NCI-H226 (cell line): ENCODE results near the gene IL18R1.

Experiments
- DNase-seq: peaks from one replicate; pipeline ENCODE4 v3.0.0-alpha.2; 2015

The IL18R1 gene

DNA sequence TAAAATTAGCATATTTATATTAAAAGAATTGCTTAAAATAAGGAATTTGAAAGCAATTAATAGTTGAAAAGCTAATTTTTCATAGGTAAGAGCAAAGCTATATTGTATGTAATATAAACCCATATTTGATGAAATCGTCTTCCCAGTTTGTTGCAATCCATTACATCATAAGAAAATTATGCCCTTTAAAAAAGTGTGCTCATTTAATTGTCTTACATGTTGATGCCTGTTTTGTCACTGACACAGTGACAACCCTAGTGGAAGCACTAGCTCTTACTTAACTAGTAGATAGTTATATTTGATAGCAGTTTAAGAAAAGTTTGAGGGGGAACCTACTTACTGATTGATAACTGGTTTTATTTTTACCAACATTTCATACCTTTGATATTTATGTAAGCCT, 37.3 kb downstream of the IL18R1 start:
- no peak for DNase-seq

DNA sequence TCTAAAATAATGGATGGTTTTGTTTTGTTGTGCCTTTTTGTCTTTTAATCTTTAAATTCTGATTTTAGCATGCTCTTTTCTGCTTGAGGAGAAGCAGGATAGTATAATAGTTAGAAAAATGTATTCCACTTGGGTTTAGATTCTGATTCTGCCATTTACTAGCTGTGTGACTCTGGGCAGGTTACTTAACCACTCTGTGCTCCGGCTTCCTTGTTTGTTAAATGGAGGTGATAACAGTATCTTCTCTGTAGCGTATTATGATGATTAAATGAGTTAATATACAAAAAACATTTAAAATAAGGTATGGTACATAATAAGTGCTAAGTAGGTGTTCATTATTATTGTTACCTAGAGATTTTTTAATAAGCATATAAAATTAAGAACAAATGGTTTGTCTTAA, 40.4 kb downstream of the IL18R1 start:
- DNase-seq: no peak

DNA sequence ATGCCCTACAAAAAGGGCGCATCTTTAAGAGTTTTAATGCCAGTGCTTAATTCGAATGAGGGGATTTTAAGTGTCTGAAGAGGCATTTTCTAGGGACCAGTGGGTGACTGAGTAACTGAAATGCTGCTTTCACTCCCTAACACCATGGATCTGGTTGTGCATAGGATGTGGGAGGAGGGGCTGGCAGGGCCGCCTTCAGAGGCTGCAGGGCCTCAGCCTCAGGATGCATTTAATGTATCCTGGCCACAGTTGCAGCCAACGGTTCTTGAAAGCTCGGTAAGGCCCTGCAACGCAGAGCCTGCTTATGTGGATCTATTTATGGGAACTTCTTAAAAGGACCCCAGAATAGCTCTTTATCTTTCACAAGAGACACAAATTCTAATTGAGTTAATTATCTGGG, 41.6 kb downstream of the IL18R1 start:
- DNase-seq: no peak

DNA sequence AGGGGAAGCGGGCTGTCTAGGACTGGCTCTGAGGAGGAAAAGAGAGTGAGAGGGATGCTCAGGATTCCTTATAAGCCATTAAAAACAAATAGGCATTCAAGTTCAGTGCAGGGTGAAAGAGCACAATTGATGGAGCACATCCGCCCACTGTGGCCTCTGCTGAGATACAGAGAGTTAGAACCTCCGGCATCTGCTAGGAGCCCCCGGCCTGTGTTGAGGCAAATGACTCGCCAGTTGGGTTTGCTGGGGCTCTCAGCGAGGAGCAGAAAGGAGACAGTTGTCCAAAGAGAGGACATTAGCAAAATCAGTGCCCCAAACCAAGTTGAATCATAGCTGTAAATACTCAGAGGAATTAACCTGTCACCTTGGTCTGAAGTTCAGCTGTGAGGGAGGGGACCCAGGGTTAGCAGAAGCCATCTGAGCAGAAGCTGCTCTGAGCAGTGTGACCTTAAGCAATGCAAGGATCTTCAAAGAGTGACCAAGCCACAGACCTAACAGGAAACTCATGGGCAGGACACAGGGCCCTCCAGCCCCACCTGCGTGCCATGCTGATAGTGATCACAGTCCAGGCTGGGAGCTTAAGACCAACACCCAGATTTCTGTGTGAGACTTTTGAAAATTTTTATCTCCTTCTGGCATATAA, 44.0 kb downstream of the IL18R1 start:
- DNase-seq: no peak

DNA sequence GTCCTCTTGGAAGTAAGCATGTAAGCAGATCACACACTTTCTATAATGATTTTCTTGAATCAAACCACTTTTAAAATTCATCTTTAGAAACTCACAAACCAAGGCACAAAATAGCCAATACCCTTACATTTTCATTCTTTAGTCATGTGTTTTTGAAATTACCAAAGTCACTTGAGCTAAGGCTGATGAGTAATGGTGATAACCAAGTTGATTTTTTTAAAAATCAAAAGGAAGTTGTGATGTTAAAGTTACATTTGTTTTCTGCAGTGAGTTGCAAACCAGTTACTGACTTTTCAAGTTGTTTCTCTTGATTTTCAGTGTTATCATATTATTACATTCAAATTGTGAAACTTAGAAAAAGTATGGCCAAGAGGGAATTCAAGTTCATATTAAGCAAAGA, 45.9 kb downstream of the IL18R1 start:
- DNase-seq: no peak

DNA sequence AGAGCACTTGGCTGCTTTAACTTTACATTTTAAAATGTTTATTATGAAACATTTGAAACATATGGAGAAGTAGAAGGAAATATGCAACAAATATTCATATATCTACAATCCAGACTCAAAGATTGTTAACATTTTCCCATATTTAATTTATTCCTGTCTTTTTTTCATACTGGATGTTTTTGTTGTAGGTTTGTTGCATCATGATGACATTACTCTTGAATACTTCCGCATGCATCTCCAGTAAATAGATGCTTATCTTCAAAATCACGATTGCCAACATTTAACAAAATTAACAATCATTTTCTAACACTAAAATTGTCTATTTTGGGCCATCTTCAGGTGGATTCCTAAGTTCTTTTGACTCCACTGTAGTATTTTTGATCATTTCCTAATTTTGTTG, 46.3 kb downstream of the IL18R1 start:
- no peak for DNase-seq

DNA sequence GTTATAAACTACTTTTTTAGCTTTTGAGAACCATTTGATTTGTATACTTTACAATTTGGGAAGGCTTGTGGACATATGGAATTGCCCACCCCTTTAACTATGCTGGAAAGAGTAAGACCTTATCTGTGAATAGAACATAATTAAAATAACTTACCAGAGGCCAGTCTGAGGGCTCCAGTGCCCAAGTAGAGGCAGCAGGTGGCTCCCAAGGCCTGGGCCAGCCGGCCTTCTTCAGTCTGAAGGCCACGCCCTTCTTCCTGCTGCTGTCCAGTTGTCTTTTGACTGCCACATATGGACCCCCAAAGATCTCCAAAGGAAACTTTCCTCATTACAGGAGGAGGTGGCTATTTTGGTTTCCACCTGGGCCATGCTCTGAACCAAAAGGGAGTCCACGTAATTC, 55.4 kb downstream of the IL18R1 start:
- DNase-seq: no peak

DNA sequence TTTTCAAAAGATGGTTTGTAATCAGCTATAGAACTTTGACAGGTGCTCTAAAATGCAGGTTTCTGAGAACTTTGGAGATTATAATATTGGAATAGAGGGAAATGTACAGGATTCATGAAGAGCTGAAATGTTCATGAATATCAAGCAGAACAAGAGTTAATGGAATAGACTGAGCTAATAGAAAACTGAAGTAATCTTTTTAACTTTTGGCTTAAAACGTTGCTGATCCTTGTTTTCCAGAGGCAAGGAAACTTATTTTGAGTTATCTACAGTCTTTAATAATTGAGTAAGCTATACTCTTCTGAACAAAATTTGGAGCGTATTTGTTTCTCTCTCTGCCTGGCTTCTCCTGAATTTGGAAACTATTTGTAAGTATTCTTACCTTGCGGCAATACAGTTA, 56.6 kb downstream of the IL18R1 start:
- no peak for DNase-seq

DNA sequence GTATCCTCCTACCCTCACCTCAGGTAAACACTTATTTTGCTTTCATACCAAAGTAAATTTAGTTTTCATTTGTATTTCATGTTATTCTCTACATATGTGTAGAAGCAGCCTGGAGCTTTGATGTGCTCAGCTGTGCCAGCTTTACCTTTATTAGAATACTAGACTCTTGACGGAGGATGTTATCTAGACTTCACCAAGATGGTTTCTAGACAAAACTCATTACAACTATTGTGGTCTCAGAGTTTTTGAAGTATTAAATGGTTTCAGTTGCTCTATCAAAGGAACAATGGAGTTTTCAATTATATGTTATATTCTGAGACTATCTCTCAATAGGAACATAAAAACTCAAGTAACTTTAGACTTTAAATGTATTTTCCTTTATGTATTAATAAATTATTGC, 62.4 kb downstream of the IL18R1 start:
- no peak for DNase-seq

DNA sequence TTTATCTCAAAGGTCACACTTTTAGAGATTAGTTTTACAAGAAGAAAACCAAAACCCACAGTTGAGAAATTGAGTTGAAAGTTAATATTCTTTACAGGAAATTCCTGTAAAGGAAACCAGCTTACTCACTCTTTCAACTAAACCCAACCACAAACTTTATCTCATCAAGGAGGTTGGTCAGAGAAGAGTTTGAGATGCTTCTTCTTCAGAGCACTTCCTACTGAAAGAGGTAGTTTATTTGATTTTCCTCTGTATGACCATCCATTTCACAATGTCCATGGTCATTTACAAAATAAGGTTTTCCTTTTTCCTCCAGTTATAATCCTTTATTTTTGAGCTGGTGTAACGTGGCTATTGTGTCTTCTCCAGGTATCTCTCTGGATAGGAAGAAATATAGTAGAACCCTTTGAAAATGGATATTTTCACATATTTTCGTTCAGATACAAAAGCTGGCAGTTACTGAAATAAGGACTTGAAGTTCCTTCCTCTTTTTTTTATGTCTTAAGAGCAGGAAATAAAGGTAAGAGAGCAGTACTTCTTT, 62.9 kb downstream of the IL18R1 start:
- peak; percentile 63 for DNase-seq

DNA sequence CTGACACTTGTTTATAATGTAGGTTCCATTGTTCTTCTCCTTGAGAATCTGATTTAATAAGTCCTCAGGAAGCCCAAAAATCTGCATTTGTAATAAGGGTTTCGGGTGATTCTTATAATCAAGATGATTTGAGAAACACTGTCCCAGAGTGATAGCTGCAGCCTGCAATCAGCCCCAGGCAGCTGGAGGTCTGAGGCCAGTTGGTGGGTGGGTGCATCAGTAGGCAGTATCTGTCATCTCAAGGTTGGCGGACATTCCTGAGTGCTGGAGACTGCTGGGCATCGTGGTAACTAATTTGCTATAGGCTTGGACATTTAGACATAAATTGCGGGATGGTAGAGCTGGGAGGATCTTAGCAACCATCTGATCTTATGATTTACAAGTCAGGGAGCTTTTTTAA, 64.7 kb downstream of the IL18R1 start:
- DNase-seq: no peak

DNA sequence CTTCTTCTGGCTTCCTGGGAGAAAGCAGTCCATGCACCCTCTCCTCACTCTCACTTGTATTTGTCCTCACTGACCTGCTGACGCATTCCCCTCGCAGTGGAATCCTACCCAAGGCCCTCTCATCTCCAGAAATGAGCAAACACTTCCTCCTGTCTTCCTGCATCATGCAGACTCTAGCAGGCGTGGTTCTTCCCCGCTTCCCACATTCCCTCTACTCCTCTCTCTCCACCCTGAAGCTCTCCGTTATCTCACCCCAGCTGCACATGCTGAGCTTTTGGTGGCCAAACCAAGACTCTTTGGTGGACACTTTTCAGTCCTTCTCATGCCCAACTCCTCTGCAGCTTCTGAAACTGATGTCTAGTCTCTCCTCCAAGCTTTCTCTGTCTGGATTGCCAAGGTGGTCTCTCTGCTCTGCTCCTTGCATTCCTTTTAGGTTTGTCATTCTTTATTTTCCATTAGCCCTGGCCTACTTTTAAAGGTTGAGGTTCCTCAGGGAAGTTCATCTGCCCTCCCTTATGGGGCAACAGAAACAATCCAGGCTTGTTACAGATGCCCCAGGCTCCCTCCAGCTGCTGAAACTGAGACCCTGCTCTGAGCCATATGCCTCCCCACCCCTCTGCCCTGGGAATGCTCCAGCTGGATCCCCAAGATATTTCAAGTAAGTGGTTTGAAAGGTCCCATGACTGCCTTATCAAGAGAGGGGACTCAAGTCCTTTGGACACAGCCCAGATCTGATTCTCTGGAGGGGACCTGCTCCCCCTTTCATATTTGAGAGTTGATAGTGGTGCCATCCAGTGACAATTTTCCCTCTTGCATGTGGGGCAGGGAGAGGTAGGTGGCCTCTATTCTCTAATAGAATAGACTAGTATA, 66.5 kb downstream of the IL18R1 start:
- no peak for DNase-seq

DNA sequence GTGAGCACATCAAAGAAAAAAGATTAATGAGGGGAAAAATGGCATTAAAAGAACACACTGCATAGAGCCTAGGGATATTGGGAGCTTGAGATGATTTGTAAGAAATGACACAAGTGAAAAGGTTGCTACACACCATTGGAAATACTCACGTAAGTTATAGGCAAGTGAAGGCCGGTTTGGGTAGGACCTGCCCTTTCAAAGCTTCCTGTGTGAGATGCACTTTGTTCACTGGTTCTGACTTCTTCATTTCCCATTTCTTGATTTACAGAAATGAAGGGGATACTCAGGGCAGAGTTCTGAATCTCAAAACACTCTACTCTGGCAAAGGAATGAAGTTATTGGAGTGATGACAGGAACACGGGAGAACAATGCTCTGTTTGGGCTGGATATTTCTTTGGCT, 67.3 kb downstream of the IL18R1 start, which contains the start of gene IL18RAP:
Gene IL18RAP (plus strand): TSS at position 251 of the 400 bp plus-strand sequence. CDS start 118 bp downstream, at position 369.
- no peak for DNase-seq

DNA sequence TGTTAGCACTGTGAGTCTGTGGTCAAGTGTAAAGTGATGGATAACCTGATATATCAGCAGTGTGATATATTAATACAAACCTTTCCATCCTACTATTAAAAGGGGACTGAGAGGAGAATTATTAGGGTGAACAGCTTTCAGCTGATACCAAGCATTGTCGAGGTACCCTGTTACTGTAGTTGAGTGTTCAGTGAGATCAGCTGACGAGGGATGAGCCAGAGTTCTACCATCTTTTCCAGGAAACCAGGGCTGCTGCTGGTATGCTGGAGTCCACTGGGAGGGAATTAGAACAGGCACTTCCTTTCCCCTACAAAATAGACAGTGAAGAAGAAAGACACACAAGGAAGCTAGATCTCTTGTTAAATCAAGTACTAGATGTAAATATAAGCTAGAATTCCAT, 67.8 kb downstream of the IL18R1 start:
- no peak for DNase-seq

DNA sequence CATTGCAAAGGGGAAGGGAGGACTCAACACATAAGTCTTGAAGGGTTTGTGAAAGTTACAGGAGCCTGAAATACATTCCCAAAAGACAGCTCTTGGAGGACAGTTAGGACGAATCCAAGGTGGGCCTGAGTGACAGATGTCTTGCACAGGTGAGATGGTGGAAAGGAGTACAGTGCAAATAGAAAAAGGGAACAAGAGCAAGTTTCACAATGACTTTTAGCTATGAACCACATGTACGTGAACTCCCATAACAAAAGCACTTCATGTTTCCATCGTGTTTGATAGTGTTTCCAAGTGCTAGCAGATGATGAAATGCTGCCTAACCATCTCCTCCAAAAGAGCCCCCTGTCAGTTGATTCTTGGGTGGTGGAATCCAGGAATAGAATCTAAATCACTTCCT, 69.2 kb downstream of the IL18R1 start:
- DNase-seq: no peak

DNA sequence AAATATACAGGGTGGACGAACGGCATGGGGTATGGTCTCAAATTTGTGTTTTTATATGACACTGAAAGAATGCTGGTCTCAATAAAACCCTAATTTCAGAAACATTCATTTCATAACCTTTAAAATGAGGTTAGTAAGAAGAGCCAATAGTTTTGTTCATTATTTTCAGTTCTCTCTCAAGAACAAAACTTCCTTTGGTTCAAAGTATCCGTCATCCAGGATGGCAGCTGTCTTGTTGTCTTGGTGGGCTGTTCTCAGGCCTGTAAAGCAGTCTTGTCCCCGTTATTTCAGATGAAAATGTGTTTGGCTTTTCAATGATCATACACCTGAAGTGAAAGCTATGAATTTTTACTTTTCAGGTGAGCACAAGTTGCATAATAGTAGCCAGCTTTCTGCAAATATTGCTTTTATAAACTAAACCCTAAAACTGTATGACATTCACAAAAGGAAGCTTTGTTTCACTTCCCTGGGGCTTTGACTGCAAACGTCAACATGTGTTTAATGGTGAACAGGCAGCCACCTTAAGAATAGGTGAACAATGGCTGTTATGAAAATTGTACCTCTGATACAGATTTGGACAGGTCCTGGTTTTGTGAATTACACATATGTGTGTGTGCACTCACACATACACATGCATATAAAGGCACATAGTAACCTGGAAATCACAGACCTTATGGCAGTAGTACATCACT, 70.0 kb downstream of the IL18R1 start:
- DNase-seq: no peak

DNA sequence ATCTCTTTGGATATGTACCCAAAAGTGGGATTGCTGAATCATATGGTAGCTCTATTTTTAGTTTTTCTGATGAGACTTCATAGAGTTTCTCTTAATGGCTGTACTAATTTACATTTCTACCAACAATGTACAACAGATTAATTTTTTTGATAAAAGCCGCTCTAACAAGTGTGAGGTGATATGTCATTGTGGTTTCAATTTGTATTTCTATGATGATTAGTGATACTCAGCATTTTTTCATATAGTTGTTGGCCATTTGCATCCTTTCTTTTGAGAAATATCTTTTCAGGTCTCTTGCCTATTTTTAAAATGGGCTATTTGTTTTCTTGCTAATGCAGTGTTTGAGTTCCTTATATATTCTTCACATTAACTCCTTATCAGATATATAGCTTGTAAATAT, 71.7 kb downstream of the IL18R1 start:
- DNase-seq: no peak

DNA sequence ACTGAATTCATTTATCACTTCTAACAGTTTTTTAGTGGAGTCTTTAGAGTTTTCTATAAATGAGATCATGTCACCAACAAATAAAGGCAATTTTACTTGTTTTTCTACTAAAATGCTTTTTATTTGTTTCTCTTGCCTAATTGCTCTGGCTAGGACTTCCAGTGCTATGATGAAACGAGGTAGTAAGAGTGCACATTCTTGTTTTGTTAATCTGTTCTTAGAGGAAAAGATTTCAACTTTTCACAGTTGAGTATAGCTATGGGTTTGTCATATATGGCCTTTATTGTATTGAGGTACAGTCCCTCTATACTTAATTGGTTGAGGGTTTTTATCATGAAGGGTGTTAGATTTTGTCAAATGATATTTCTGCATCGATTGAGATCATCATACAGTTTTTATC, 73.0 kb downstream of the IL18R1 start:
- no peak for DNase-seq

DNA sequence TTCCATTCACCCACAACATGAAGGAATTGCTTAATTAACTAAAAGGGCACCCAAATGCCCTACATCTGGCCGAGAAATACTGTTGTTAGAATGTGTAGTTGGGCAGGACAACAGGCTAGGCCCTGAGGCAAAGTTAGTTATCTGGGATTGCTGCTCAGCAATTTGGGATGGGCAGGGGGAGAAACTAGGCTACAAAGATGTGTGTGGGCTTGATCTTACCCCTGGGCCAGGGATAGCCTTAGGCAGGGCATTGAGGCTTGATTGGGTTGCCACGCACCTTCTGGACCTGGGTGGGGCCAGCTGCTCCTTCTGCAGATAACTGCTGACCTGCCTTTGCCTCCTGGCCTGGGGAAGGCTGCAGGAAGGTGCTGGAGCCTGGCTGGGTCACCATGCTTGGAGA, 76.8 kb downstream of the IL18R1 start:
- DNase-seq: no peak

DNA sequence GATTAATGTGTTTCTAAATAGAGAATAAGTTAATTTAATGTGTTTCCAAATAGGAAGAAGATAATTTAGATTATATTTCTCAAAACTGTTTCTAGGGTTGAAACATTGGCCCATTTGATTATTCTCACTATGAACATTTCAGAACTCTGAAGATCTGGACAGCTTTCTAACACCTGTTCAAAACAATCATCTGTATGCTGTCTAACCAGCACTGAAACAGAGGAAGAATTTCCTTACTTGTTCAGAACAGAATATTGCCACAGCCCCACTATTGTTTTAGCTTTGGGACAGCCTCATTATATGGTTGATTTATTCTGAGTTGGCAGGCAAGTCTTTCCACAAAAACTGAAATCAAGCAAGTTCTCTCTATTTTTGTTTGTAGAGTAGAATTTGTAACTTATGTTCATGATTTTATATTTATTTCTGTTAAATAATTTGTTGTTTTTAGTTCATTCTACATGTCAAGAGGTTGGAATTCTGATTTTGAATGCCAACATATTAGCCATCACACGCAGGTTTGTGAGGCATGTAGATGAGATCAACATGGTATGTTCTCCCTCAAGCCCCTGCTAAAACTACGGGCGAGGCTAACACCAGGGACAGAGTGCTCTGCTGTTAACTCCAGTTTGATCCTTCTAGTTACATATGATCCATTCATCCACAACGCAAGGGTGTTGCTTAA, 78.5 kb downstream of the IL18R1 start:
- no peak for DNase-seq

DNA sequence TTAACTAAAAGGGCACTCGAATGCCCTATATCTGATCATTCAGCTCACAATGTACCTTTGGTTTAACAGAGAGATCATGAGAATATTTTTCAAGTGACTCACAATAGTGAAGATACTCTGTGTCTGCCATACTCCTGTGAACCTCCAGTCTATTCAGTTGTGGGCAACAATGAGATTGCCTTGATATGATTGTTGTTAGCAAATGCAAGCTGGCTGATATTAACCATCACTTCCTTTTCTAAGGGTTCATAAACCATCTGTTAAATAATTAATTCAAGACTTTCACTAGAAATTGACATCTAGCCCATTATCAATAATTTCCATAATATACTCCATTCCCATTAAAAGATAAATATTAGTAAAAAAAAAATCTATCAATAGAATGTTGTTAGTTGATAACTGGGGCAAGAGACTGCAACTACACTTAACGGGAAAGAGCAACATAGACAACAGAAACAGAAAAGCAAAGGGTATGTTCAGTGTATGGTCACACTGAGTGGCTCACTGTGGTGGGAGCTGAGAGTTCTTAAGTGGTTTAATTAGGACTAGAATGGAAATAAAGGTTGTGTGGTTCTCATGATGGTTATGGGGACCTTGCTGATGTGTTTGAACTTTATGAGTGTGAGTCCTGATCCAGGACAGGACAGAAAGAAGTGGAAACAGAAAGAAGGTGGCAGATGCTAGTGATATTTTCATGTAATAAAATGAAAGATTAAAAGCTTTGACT, 79.2 kb downstream of the IL18R1 start:
- no peak for DNase-seq

DNA sequence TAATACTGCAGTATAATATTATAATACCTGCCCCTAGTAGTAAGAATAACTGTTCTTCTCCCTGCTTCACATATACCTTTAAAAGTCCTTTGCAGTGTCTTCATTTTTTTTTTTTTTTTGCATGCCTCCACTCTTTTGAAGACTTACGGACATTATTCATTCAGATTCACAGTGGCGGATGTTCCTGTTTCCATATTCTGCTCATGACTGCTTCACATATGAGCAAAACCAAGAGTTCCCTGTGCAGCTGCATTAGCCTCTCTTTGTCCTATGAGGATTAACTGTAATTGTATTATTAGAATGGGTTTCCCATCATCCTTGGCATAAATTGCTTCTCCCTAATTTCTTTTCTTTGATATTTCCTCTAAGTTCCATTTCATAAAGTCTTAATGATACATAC, 80.1 kb downstream of the IL18R1 start:
- no peak for DNase-seq
